ENCODE results near the gene EXOC4.

DNA sequence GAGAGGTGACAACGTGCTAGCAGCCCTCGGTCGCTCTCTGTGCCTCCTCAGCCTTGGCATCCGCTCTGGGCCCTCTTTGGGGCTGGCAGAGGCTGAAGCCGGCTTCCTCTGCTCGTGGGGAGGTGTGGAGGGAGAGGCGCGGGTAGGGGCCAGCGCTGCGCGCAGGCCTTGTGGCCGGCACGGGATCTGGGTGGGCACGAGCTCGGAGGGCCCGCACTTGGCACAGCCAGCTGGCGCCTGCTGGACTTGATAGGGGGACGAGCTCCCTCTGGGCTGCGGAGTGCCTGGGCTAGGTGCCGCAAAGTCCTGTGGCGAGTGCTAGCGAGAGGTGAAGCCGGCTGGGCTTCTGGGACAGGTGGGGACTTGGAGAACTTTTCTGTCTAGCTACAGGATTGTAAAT is 170.7 kb downstream of the EXOC4 start:
- TF ChIP-seq TAF1 (CRISPR knock-in tag; IDR thresholded peaks at IDR 0.05) = no peak
- no peak for TF ChIP-seq SP2 (CRISPR knock-in tag; IDR thresholded peaks at IDR 0.05)
- no peak for TF ChIP-seq YY1 (IDR thresholded peaks at IDR 0.05; ENCODE audit: insufficient read depth, insufficient replicate concordance, low read depth, low read length)
- TF ChIP-seq ZFP82 (CRISPR knock-in tag; IDR thresholded peaks at IDR 0.05; ENCODE audit: borderline replicate concordance) = no peak
- no peak for TF ChIP-seq CTCF (CRISPR knock-in tag; IDR thresholded peaks at IDR 0.05)
- TF ChIP-seq MAFK (conservative IDR thresholded peaks at IDR 0.05 in 1 of 2, IDR thresholded peaks at IDR 0.05 in 1 of 2; ENCODE audit: low read length in 2 of 2) = no peak
- no peak for TF ChIP-seq MLX (CRISPR knock-in tag; IDR thresholded peaks at IDR 0.05)
- no peak for TF ChIP-seq CENPT (CRISPR knock-in tag; IDR thresholded peaks at IDR 0.05; ENCODE audit: low read depth)
- TF ChIP-seq, protein P1, sequence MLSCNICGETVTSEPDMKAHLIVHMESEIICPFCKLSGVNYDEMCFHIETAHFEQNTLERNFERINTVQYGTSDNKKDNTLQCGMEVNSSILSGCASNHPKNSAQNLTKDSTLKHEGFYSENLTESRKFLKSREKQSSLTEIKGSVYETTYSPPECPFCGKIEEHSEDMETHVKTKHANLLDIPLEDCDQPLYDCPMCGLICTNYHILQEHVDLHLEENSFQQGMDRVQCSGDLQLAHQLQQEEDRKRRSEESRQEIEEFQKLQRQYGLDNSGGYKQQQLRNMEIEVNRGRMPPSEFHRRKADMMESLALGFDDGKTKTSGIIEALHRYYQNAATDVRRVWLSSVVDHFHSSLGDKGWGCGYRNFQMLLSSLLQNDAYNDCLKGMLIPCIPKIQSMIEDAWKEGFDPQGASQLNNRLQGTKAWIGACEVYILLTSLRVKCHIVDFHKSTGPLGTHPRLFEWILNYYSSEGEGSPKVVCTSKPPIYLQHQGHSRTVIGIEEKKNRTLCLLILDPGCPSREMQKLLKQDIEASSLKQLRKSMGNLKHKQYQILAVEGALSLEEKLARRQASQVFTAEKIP (CRISPR knock-in tag; IDR thresholded peaks at IDR 0.05; ENCODE audit: borderline replicate concordance) = no peak

All from HepG2 (cell line).